Measurements from ENCODE around the gene TUBB6.

The TUBB6 gene

GRCh38 chr18:12338382-12338781 lies 30.3 kb downstream of the TUBB6 start:
- DNase-seq (ENCODE audit: low read depth) = no peak

- DNase-seq (ENCODE audit: low read depth) = no peak
Measured at GRCh38 chr18:12340945-12341660, 33.1 kb downstream of the TUBB6 start.

GRCh38 chr18:12342661-12343060 lies 34.6 kb downstream of the TUBB6 start:
- no peak for DNase-seq (ENCODE audit: low read depth)

GRCh38 chr18:12345491-12346239 lies 37.6 kb downstream of the TUBB6 start:
- DNase-seq (ENCODE audit: low read depth) = no peak

- DNase-seq (ENCODE audit: low read depth) = no peak
Measured at GRCh38 chr18:12346240-12346565, 38.2 kb downstream of the TUBB6 start.

- no peak for DNase-seq (ENCODE audit: low read depth)
Measured at GRCh38 chr18:12347895-12348294, 39.9 kb downstream of the TUBB6 start.

- no peak for DNase-seq (ENCODE audit: low read depth)
Measured at GRCh38 chr18:12352188-12352587, 44.1 kb downstream of the TUBB6 start.

GRCh38 chr18:12359515-12359927 lies 51.5 kb downstream of the TUBB6 start:
- no peak for DNase-seq (ENCODE audit: low read depth)

- DNase-seq (ENCODE audit: low read depth) = no peak
Measured at GRCh38 chr18:12361770-12362378, 53.8 kb downstream of the TUBB6 start.

- DNase-seq (ENCODE audit: low read depth) = no peak
Measured at GRCh38 chr18:12362473-12363174, 54.6 kb downstream of the TUBB6 start.

- DNase-seq (ENCODE audit: low read depth) = no peak
Measured at GRCh38 chr18:12366379-12366778, 58.3 kb downstream of the TUBB6 start.

- no peak for DNase-seq (ENCODE audit: low read depth)
Measured at GRCh38 chr18:12366784-12367183, 58.7 kb downstream of the TUBB6 start.

- DNase-seq (ENCODE audit: low read depth) = no peak
Measured at GRCh38 chr18:12369211-12369610, 61.2 kb downstream of the TUBB6 start.

- DNase-seq (ENCODE audit: low read depth) = no peak
Measured at GRCh38 chr18:12371590-12371989, 63.5 kb downstream of the TUBB6 start.

GRCh38 chr18:12372406-12372805 lies 64.4 kb downstream of the TUBB6 start:
- no peak for DNase-seq (ENCODE audit: low read depth)

- DNase-seq (ENCODE audit: low read depth) = no peak
Measured at GRCh38 chr18:12373116-12373770, 65.2 kb downstream of the TUBB6 start.

GRCh38 chr18:12373771-12374116 lies 65.7 kb downstream of the TUBB6 start:
- DNase-seq (ENCODE audit: low read depth) = no peak

- no peak for DNase-seq (ENCODE audit: low read depth)
Measured at GRCh38 chr18:12374401-12374800, 66.4 kb downstream of the TUBB6 start.

Data from T-helper 22 cell (primary cell).